CD4-positive, alpha-beta T cell (primary cell): ENCODE measurements around the gene PRKN. TPM values are rescaled to one million over a fixed set of nuclear protein-coding genes. Genes with fewer than 3 reads are reported as not detected.

Source experiments
- ATAC-seq: fragments of 200-7000 bp; cut with Tn5 transposase; one replicate; pipeline ENCODE4 v1.10.0; 2022; ENCODE audit warnings: mild to moderate bottlenecking; ENCODE audit not compliant: poor library complexity
- CTCF ChIA-PET: fragments of 350-600 bp; sonication (Branson Sonifier 250); formaldehyde crosslinking; loops from one replicate; lab custom pipeline; 2021; ENCODE audit warnings: antibody characterized with exemption, inconsistent platforms; lab: Charles Lee
- POLR2A ChIA-PET: fragments of 350-600 bp; sonication (Branson Sonifier 250); formaldehyde crosslinking; loops from one replicate; lab custom pipeline; 2021; ENCODE audit warnings: antibody characterized with exemption, inconsistent platforms; lab: Charles Lee
- DNase-seq, 14 experiments: peaks; one replicate each; pipeline ENCODE4 v3.0.0-alpha.2; 2013 to 2020; ENCODE audit warnings: mixed read lengths in 2 of 14
- H3K27ac ChIP-seq, 2 donors: one replicate each; pipeline versions ENCODE4 v1.5.1 to v1.7.0; 2013; ENCODE audit warnings: low read length in 2 of 2, low read depth in 1 of 2, mild to moderate bottlenecking in 1 of 2
- H3K27me3 ChIP-seq, 2 experiments: 1 replicate in 1 of 2; 2 replicates in 1 of 2; pipeline versions ENCODE4 v1.6.1 to v1.7.0; 2013; ENCODE audit warnings: low read length in 2 of 2, control low read depth in 1 of 2, mild to moderate bottlenecking in 1 of 2, moderate library complexity in 1 of 2; ENCODE audit not compliant: insufficient read depth in 2 of 2, control insufficient read depth in 1 of 2
- H3K36me3 ChIP-seq: one replicate; pipeline ENCODE4 v1.6.1; 2013; ENCODE audit warnings: low read length, control low read depth; ENCODE audit not compliant: insufficient read depth
- H3K4me1 ChIP-seq: one replicate; pipeline ENCODE4 v1.6.1; 2013; ENCODE audit warnings: low read length, control low read depth; ENCODE audit not compliant: insufficient read depth
- H3K4me3 ChIP-seq: one replicate; pipeline ENCODE4 v1.5.1; 2013; ENCODE audit warnings: mild to moderate bottlenecking, low read length, moderate library complexity
- H3K9me3 ChIP-seq, 2 experiments: 1 replicate in 1 of 2; 2 replicates in 1 of 2; pipeline versions ENCODE4 v1.6.1 to v1.7.0; 2013; ENCODE audit warnings: low read length in 2 of 2, mild to moderate bottlenecking in 2 of 2, control low read depth in 1 of 2, moderate library complexity in 1 of 2; ENCODE audit not compliant: control insufficient read depth in 1 of 2, insufficient read depth in 1 of 2
- H3K27ac Mint-ChIP-seq: one replicate; pipeline ENCODE4 v1.8.0; 2020; ENCODE audit warnings: mixed read lengths
- H3K27me3 Mint-ChIP-seq: one replicate; pipeline ENCODE4 v1.8.0; 2021; ENCODE audit warnings: mixed read lengths
- H3K36me3 Mint-ChIP-seq: one replicate; pipeline ENCODE4 v1.8.0; 2021; ENCODE audit warnings: low read depth, mixed read lengths
- H3K4me1 Mint-ChIP-seq: one replicate; pipeline ENCODE4 v1.8.0; 2021; ENCODE audit warnings: low read depth, mixed read lengths
- H3K4me3 Mint-ChIP-seq: one replicate; pipeline ENCODE4 v1.8.0; 2020; ENCODE audit warnings: mild to moderate bottlenecking, mixed read lengths
- H3K9me3 Mint-ChIP-seq: one replicate; pipeline ENCODE4 v1.8.0; 2020; ENCODE audit warnings: mixed read lengths
- intact Hi-C, 2 experiments: fragments of 100-400 bp; cut with DNase I in 1 of 2; cut with micrococcal nuclease in 1 of 2; formaldehyde crosslinking; loops; one replicate each; pipeline versions ENCODE4 v1.15.1 to v1.9.0; 2023 to 2025; cut with DNase I, micrococcal nuclease
- total RNA-seq, 174 experiments: library from RNA in 2 of 174; stranded (reverse) in 2 of 174; gene quantifications; one replicate each; pipeline ENCODE4 v1.2.3 and lab custom pipeline; 2021 to 2026
- TF ChIP-seq, protein P1 (sequence below): fragments of 200-600 bp; IDR thresholded peaks from one replicate; pipeline ENCODE4 v1.8.0; 2022; ENCODE audit warnings: antibody characterized with exemption, mild to moderate bottlenecking

The PRKN gene
- total RNA-seq, 2 experiments from 2014 or later: 5.2 to 5.4 TPM

GRCh38 chr6:162690158-162690557 lies 37.4 kb downstream of the PRKN start:
- CTCF ChIA-PET: no interaction called here
- Mint-ChIP-seq H3K4me1 (peaks cover 3% of the 10 kb centered on the region), H3K36me3 (no peaks in the 10 kb centered on the region), H3K9me3 (no peaks in the 10 kb centered on the region), H3K27me3 (no peaks in the 10 kb centered on the region), H3K4me3 (no peak overlapping the region), H3K27ac (no peak overlapping the region)
- Histone ChIP-seq H3K4me3 (no peak overlapping the region), H3K4me1 (no peaks in the 10 kb centered on the region), H3K27ac (no peak overlapping the region), H3K27me3 (no peaks in the 10 kb centered on the region), H3K9me3 (no peaks in the 10 kb centered on the region), H3K36me3 (no peaks in the 10 kb centered on the region)
- intact Hi-C loops: no loop called here
- TF ChIP-seq, protein P1, sequence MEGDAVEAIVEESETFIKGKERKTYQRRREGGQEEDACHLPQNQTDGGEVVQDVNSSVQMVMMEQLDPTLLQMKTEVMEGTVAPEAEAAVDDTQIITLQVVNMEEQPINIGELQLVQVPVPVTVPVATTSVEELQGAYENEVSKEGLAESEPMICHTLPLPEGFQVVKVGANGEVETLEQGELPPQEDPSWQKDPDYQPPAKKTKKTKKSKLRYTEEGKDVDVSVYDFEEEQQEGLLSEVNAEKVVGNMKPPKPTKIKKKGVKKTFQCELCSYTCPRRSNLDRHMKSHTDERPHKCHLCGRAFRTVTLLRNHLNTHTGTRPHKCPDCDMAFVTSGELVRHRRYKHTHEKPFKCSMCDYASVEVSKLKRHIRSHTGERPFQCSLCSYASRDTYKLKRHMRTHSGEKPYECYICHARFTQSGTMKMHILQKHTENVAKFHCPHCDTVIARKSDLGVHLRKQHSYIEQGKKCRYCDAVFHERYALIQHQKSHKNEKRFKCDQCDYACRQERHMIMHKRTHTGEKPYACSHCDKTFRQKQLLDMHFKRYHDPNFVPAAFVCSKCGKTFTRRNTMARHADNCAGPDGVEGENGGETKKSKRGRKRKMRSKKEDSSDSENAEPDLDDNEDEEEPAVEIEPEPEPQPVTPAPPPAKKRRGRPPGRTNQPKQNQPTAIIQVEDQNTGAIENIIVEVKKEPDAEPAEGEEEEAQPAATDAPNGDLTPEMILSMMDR: no peak
- no peak for ATAC-seq
- no peak for DNase-seq
- POLR2A ChIA-PET: no interaction called here

GRCh38 chr6:162688751-162689345 lies 38.7 kb downstream of the PRKN start:
- Mint-ChIP-seq H3K27ac (no peak overlapping the region), H3K9me3 (no peaks in the 10 kb centered on the region), H3K36me3 (no peaks in the 10 kb centered on the region), H3K4me1 (peaks cover 3% of the 10 kb centered on the region), H3K4me3 (no peak overlapping the region), H3K27me3 (no peaks in the 10 kb centered on the region)
- ATAC-seq (no peak), DNase-seq (no peak)
- intact Hi-C loops: no loop called here
- Histone ChIP-seq H3K4me3 (no peak overlapping the region), H3K36me3 (no peaks in the 10 kb centered on the region), H3K27me3 (no peaks in the 10 kb centered on the region), H3K9me3 (no peaks in the 10 kb centered on the region), H3K27ac (no peak overlapping the region), H3K4me1 (no peaks in the 10 kb centered on the region)
- POLR2A ChIA-PET: no interaction called here
- CTCF ChIA-PET: no interaction called here
- TF ChIP-seq, protein P1: no peak

DNA sequence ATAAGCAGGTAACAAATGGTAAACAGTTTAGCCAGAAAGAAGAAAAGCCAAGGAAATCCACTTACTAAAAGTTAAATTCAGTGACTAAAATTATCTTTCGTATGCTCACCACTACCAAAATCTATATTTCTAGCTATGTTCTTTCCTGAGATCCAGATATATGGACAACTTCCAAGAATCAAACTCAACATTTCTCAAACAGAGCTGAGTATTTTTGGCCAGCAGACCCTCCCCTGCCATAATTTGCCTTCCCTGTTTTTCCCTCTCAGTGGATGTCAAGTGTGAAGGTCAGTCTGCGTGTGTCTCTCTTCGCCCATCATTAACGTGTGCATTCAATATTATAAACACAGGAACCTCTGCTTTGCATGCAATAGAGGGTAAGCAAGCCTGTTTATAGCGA lies 42.0 kb downstream of the PRKN start:
- H3K36me3 ChIP-seq: no peaks in the 10 kb centered on the region
- DNase-seq: no peak
- Mint-ChIP-seq H3K36me3 (no peaks in the 10 kb centered on the region), H3K9me3 (no peaks in the 10 kb centered on the region), H3K27me3 (no peaks in the 10 kb centered on the region), H3K4me1 (peaks cover 3% of the 10 kb centered on the region), H3K27ac (no peak overlapping the region), H3K4me3 (no peak overlapping the region)
- POLR2A ChIA-PET: interaction anchor here (0.9 kb wide), 1 partner anchor 13 kb away, joined by 3 read pairs; no protein-coding TSS in a partner anchor
- no peaks in the 10 kb centered on the region for H3K9me3 ChIP-seq
- H3K4me1 ChIP-seq: no peaks in the 10 kb centered on the region
- ATAC-seq: no peak
- CTCF ChIA-PET: no interaction called here
- H3K4me3 ChIP-seq: no peak overlapping the region
- intact Hi-C loops: no loop called here
- TF ChIP-seq, protein P1: no peak
- no peak overlapping the region for H3K27ac ChIP-seq
- no peaks in the 10 kb centered on the region for H3K27me3 ChIP-seq
